H1 (cell line): ENCODE data around the gene MYL5. TPM values are rescaled to one million over a fixed set of nuclear protein-coding genes. Genes with fewer than 3 reads are reported as not detected.

Experiments
- CTCF ChIA-PET: fragments of 300-600 bp; sonication (Branson Sonifier 250); formaldehyde crosslinking; loops from one replicate; lab custom pipeline; 2021; ENCODE audit not compliant: partially characterized antibody; lab: Charles Lee
- POLR2A ChIA-PET: fragments of 300-600 bp; sonication (Branson Sonifier 250); formaldehyde crosslinking; loops from one replicate; lab custom pipeline; 2021; ENCODE audit warnings: inconsistent platforms; ENCODE audit not compliant: partially characterized antibody; lab: Charles Lee
- DNase-seq, 2 experiments: peaks; one replicate each; pipeline versions ENCODE4 v3.0.0 to v3.0.0-alpha.2; 2010 to 2022; ENCODE audit warnings: low spot score in 2 of 2, low read depth in 1 of 2, mixed read lengths in 1 of 2
- FAIRE-seq: peaks from 2 replicates; lab custom pipeline; 2011; peaks lifted over from hg19 to GRCh38; lab: Jason Lieb, UNC
- H2AFZ ChIP-seq: 2 replicates; pipeline ENCODE4 v1.8.1; 2012; ENCODE audit warnings: low read length, inconsistent platforms
- H2AK5ac ChIP-seq: 2 replicates; pipeline ENCODE4 v1.6.1; 2013; ENCODE audit warnings: low read depth, low read length
- H2BK120ac ChIP-seq: replicated peaks from 2 replicates; pipeline ENCODE3; 2013; ENCODE audit warnings: low read depth, low read length, inconsistent platforms
- H2BK12ac ChIP-seq: 2 replicates; pipeline ENCODE4 v1.6.1; 2013; ENCODE audit warnings: low read depth, low read length
- H2BK15ac ChIP-seq: 2 replicates; pipeline ENCODE4 v1.6.1; 2013; ENCODE audit warnings: low read length
- H2BK20ac ChIP-seq: 2 replicates; pipeline ENCODE4 v1.6.1; 2013; ENCODE audit warnings: low read length
- H2BK5ac ChIP-seq: 2 replicates; pipeline ENCODE4 v1.6.1; 2013; ENCODE audit warnings: low read depth, low read length
- H3K14ac ChIP-seq: 2 replicates; pipeline ENCODE4 v1.6.1; 2013; ENCODE audit warnings: inconsistent platforms; ENCODE audit not compliant: insufficient read length
- H3K18ac ChIP-seq: 2 replicates; pipeline ENCODE4 v1.6.1; 2013; ENCODE audit warnings: low read length; ENCODE audit errors: extremely low read depth
- H3K23ac ChIP-seq: 2 replicates; pipeline ENCODE4 v1.6.1; 2013; ENCODE audit warnings: inconsistent platforms; ENCODE audit not compliant: insufficient read length
- H3K23me2 ChIP-seq: 2 replicates; pipeline ENCODE4 v1.6.1; 2013; ENCODE audit warnings: low read depth, low read length
- H3K27ac ChIP-seq: 2 replicates; pipeline ENCODE4 v1.6.1; 2011; ENCODE audit warnings: low read depth, low read length, inconsistent platforms
- H3K27me3 ChIP-seq, 4 experiments: replicated peaks in 1 of 4; 1 replicate in 1 of 4; 2 replicates in 3 of 4; pipeline versions ENCODE4 v1.6.1 to v1.8.1; 2011 to 2013; ENCODE audit warnings: low read length in 3 of 4, mild to moderate bottlenecking in 3 of 4, inconsistent platforms in 2 of 4, mixed read lengths in 2 of 4, moderate library complexity in 1 of 4; ENCODE audit not compliant: control insufficient read depth in 3 of 4, insufficient read depth in 3 of 4; ENCODE audit errors: extremely low read depth in 1 of 4
- H3K36me3 ChIP-seq, 4 experiments: 2 replicates each; pipeline versions ENCODE4 v1.6.1 to v1.8.1; 2011 to 2013; ENCODE audit warnings: mild to moderate bottlenecking in 4 of 4, low read length in 3 of 4, moderate library complexity in 2 of 4, control low read depth in 1 of 4, inconsistent platforms in 1 of 4; ENCODE audit not compliant: insufficient read depth in 4 of 4, control insufficient read depth in 2 of 4
- H3K4ac ChIP-seq: replicated peaks from 2 replicates; pipeline ENCODE3; 2013; ENCODE audit warnings: low read length, low read depth, mixed read lengths, inconsistent platforms; ENCODE audit not compliant: insufficient read length
- H3K4me1 ChIP-seq, 4 experiments: replicated peaks in 1 of 4; 1 replicate in 1 of 4; 2 replicates in 3 of 4; pipeline versions ENCODE4 v1.6.1 to v1.8.1; 2011 to 2013; ENCODE audit warnings: low read length in 3 of 4, inconsistent platforms in 2 of 4, mixed read lengths in 1 of 4; ENCODE audit not compliant: insufficient read depth in 4 of 4, control insufficient read depth in 3 of 4
- H3K4me2 ChIP-seq, 2 experiments: 2 replicates each; pipeline versions ENCODE4 v1.6.1 to v1.8.1; 2011 to 2013; ENCODE audit warnings: low read depth in 2 of 2, low read length in 2 of 2, control low read depth in 1 of 2, inconsistent platforms in 1 of 2, mild to moderate bottlenecking in 1 of 2; ENCODE audit not compliant: insufficient read depth in 1 of 2
- H3K4me3 ChIP-seq, 4 experiments: fragments of 200-600, 300-600 bp in 1 of 4; sonication (generic), shearing (Covaris generic), sonication (Bioruptor Twin) in 1 of 4; 2 replicates each; pipeline versions ENCODE4 v1.5.1 to v1.8.1; 2011 to 2016; ENCODE audit warnings: low read length in 4 of 4, low read depth in 3 of 4, control low read depth in 2 of 4, inconsistent platforms in 2 of 4, mild to moderate bottlenecking in 2 of 4, mixed read lengths in 1 of 4, moderate library complexity in 1 of 4; ENCODE audit not compliant: insufficient read depth in 2 of 4; ENCODE audit errors: extremely low read depth in 1 of 4
- H3K56ac ChIP-seq: replicated peaks from 2 replicates; pipeline ENCODE3; 2013; ENCODE audit warnings: low read depth, mild to moderate bottlenecking, mixed read lengths, low read length, inconsistent platforms; ENCODE audit not compliant: insufficient read length
- H3K79me1 ChIP-seq: 2 replicates; pipeline ENCODE4 v1.6.1; 2013; ENCODE audit warnings: low read depth, low read length, control low read depth
- H3K79me2 ChIP-seq, 2 experiments: 2 replicates each; pipeline versions ENCODE4 v1.6.1 to v1.8.1; 2012 to 2013; ENCODE audit warnings: low read length in 2 of 2, mild to moderate bottlenecking in 2 of 2, inconsistent platforms in 1 of 2; ENCODE audit not compliant: insufficient read depth in 2 of 2, control insufficient read depth in 1 of 2
- H3K9ac ChIP-seq, 4 experiments: replicated peaks in 1 of 4; 1 replicate in 1 of 4; 2 replicates in 3 of 4; pipeline versions ENCODE4 v1.6.1 to v1.8.1; 2011 to 2013; ENCODE audit warnings: low read depth in 3 of 4, low read length in 3 of 4, control low read depth in 2 of 4, mild to moderate bottlenecking in 2 of 4, moderate library complexity in 2 of 4, inconsistent platforms in 1 of 4; ENCODE audit errors: extremely low read depth in 1 of 4
- H3K9me3 ChIP-seq, 2 experiments: 2 replicates each; pipeline versions ENCODE4 v1.6.1 to v1.8.1; 2012 to 2013; ENCODE audit warnings: mild to moderate bottlenecking in 2 of 2, moderate library complexity in 2 of 2, control low read depth in 1 of 2, inconsistent platforms in 1 of 2, low read depth in 1 of 2, low read length in 1 of 2, mixed read lengths in 1 of 2; ENCODE audit not compliant: insufficient read depth in 2 of 2
- H4K20me1 ChIP-seq, 2 experiments: replicated peaks in 1 of 2; 2 replicates each; pipeline versions ENCODE3 to v1.8.1; 2011 to 2013; ENCODE audit warnings: inconsistent platforms in 2 of 2, low read length in 2 of 2, mild to moderate bottlenecking in 1 of 2; ENCODE audit not compliant: insufficient read depth in 2 of 2, control insufficient read depth in 1 of 2
- H4K5ac ChIP-seq: 2 replicates; pipeline ENCODE4 v1.6.1; 2013; ENCODE audit warnings: low read length, low read depth, mixed read lengths, inconsistent platforms; ENCODE audit not compliant: insufficient read length
- H4K8ac ChIP-seq: 2 replicates; pipeline ENCODE4 v1.8.0; 2013; ENCODE audit warnings: mild to moderate bottlenecking, moderate library complexity, low read length, inconsistent platforms; ENCODE audit not compliant: insufficient read depth; ENCODE audit errors: extremely low read depth
- H4K91ac ChIP-seq: replicated peaks from 2 replicates; pipeline ENCODE3; 2013; ENCODE audit warnings: low read length, mixed read lengths, inconsistent platforms; ENCODE audit not compliant: insufficient read length
- BRCA1 ChIP-seq: IDR thresholded peaks from 2 replicates; pipeline ENCODE4 v1.6.1; 2012; ENCODE audit warnings: low read depth, low read length, improper control_type of control experiment
- RNF2 ChIP-seq: fragments of 200-900, 300-1000 bp; sonication (generic); IDR thresholded peaks from 2 replicates; pipeline ENCODE4 v1.7.1; 2016; ENCODE audit warnings: borderline replicate concordance, low read depth, mild to moderate bottlenecking, antibody characterized with exemption, low read length; ENCODE audit not compliant: poor library complexity, severe bottlenecking; ENCODE audit errors: missing control alignments
- TAF1 ChIP-seq: IDR thresholded peaks from 2 replicates; pipeline ENCODE4 v1.6.1; 2011; ENCODE audit warnings: mild to moderate bottlenecking, low read depth, low read length
- WGBS, 2 experiments: shearing (Covaris generic) in 1 of 2; methylation state at CpG; one replicate each; pipeline versions ENCODE4 v1.1.6 to v1.1.7; 2013 to 2015; ENCODE audit warnings: low lambda C conversion rate in 2 of 2, mixed read lengths in 2 of 2, inconsistent platforms in 1 of 2, low coverage in 1 of 2, missing lambda C conversion rate in 1 of 2; ENCODE audit not compliant: insufficient replicate concordance in 2 of 2, insufficient coverage in 1 of 2, insufficient read length in 1 of 2; ENCODE audit errors: extremely low coverage in 1 of 2, missing lambda C conversion rate in 1 of 2; 5-methylcytosine and 5-hydroxymethylcytosine counted together
- polyA plus RNA-seq, 7 experiments: library from polyadenylated mRNA; depleted of rRNA in 3 of 7; stranded (reverse) in 5 of 7; unstranded in 2 of 7; fragments of >200 nt in 5 of 7; fragments of 200-250 nt in 2 of 7; gene quantifications; 1 replicate in 5 of 7; 2 replicates in 1 of 7; 4 replicates in 1 of 7; pipeline versions ENCODE4 v1.2.1 to v1.2.3, GENCODE V29; 2011 to 2013; ENCODE audit warnings: missing spikeins in 2 of 7, mixed read lengths in 2 of 7
- total RNA-seq: library from RNA; stranded (reverse); fragmentation: NEBNext Ultra II Directional; extraction: Animal tissue kit (Norgen Biotek cat#: 25700); gene quantifications from 2 replicates; pipeline ENCODE4 v1.2.1, GENCODE V29; 2021

Gene MYL5
- total and polyA plus RNA-seq, 2 of the 8 experiments (the other 6 are each of a cell fraction or from before 2014, with no cell fraction given): 5.7 to 6.8 TPM

- Histone ChIP-seq H3K4me2 (peak overlapping the region in 1 of 2 experiments; percentile 5; a peak in 1 of 4 replicates), H3K27me3 (peaks cover 0 to 4% (median under 1%) of the 10 kb centered on the region in 4 experiments; a peak in 3 of 7 replicates), H4K5ac (no peak overlapping the region), H2BK120ac (no peak overlapping the region), H4K20me1 (peaks cover 16 to 37% of the 10 kb centered on the region in 2 experiments), H3K14ac (no peak overlapping the region), H2AFZ (no peak overlapping the region), H3K4me3 (no peak overlapping the region), H2BK15ac (no peak overlapping the region), H3K4me1 (peaks cover 0 to 8% (median 5%) of the 10 kb centered on the region in 4 experiments; a peak in 5 of 7 replicates), H3K56ac (no peak overlapping the region), H3K23me2 (peaks cover 12% of the 10 kb centered on the region; the same call in 1 of the 2 replicates), H3K9me3 (no peaks in the 10 kb centered on the region), H3K23ac (no peak overlapping the region), H4K91ac (no peak overlapping the region), H3K4ac (no peak overlapping the region), H4K8ac (no peak overlapping the region), H3K9ac (no peak overlapping the region), H3K27ac (no peak overlapping the region), H2BK12ac (no peak overlapping the region), H3K79me2 (peaks cover 16 to 67% of the 10 kb centered on the region in 2 experiments), H2BK20ac (no peak overlapping the region), H2AK5ac (no peak overlapping the region), H3K18ac (no peak overlapping the region), H3K79me1 (peaks cover 22% of the 10 kb centered on the region), H2BK5ac (no peak overlapping the region), H3K36me3 (peaks cover 0 to 6% (median 0%) of the 10 kb centered on the region in 4 experiments; a peak in 2 of 8 replicates)
- ChIA-PET CTCF (interaction anchor here (1.8 kb wide), 1 partner anchor 24 kb away, joined by 8 read pairs; no protein-coding TSS in a partner anchor), POLR2A (interaction anchor here (0.8 to 1.0 kb wide), 2 partner anchors 21 to 24 kb away, joined by 3 read pairs; no protein-coding TSS in a partner anchor)
- 95% methylated on average over 6 of the region's 6 CpGs; no CpG with 5 or more reads in 1 of the 2 experiments for WGBS, 2 experiments
- DNase-seq (no peak), FAIRE-seq (no peak)
- no peak for TF ChIP-seq TAF1
- TF ChIP-seq RNF2: no peak
- no peak for TF ChIP-seq BRCA1
These were observed 34.2 kb downstream of the MYL5 start for GRCh38 chr4:708631-708933.
